DND-41 (cell line): ENCODE results near the gene PRELID2.

ENCODE experiments used
- ATAC-seq: fragments of 200-7000 bp; cut with Tn5 transposase; 3 replicates; pipeline ENCODE4 v1.9.1; 2021; ENCODE audit warnings: low read depth; ENCODE audit not compliant: insufficient read depth
- DNase-seq: peaks from one replicate; pipeline ENCODE4 v3.0.0-alpha.2; 2020
- H2AFZ ChIP-seq: 2 replicates; pipeline ENCODE4 v1.6.0; 2012; ENCODE audit warnings: low read depth, low read length
- H3K27ac ChIP-seq: 2 replicates; pipeline ENCODE4 v1.5.1; 2012; ENCODE audit warnings: low read length, inconsistent platforms
- H3K27me3 ChIP-seq: fragments of 200-600 bp; sonication (generic); 2 replicates; pipeline ENCODE4 v1.6.0; 2012; ENCODE audit warnings: low read length, mild to moderate bottlenecking, inconsistent platforms; ENCODE audit not compliant: insufficient read depth, poor library complexity
- H3K36me3 ChIP-seq: 2 replicates; pipeline ENCODE4 v1.5.1; 2012; ENCODE audit warnings: low read length, inconsistent platforms; ENCODE audit not compliant: insufficient read depth
- H3K4me1 ChIP-seq: 2 replicates; pipeline ENCODE4 v1.5.1; 2012; ENCODE audit warnings: mild to moderate bottlenecking, low read length; ENCODE audit not compliant: insufficient read depth
- H3K4me2 ChIP-seq: 2 replicates; pipeline ENCODE4 v1.6.0; 2012; ENCODE audit warnings: mild to moderate bottlenecking, moderate library complexity, low read length, inconsistent platforms; ENCODE audit not compliant: insufficient read depth
- H3K4me3 ChIP-seq, 2 experiments: fragments of 200-600 bp in 1 of 2; shearing (Covaris generic) in 1 of 2; 2 replicates each; pipeline ENCODE4 v1.5.1; 2012 to 2016; ENCODE audit warnings: inconsistent platforms in 2 of 2, low read length in 2 of 2, mild to moderate bottlenecking in 2 of 2, low read depth in 1 of 2, moderate library complexity in 1 of 2
- H3K79me2 ChIP-seq: 2 replicates; pipeline ENCODE4 v1.6.0; 2012; ENCODE audit warnings: low read length, inconsistent platforms; ENCODE audit not compliant: insufficient read depth
- H3K9ac ChIP-seq: 2 replicates; pipeline ENCODE4 v1.6.0; 2012; ENCODE audit warnings: low read depth, mild to moderate bottlenecking, inconsistent platforms, low read length, moderate library complexity
- H3K9me3 ChIP-seq: 2 replicates; pipeline ENCODE4 v1.5.1; 2012; ENCODE audit warnings: low read length, moderate library complexity, mild to moderate bottlenecking, inconsistent platforms; ENCODE audit not compliant: insufficient read depth, severe bottlenecking
- H4K20me1 ChIP-seq: 2 replicates; pipeline ENCODE4 v1.6.0; 2012; ENCODE audit warnings: low read length; ENCODE audit not compliant: insufficient read depth
- EZH2 ChIP-seq: IDR thresholded peaks from 3 replicates; pipeline ENCODE4 v1.6.1; 2012; ENCODE audit warnings: borderline replicate concordance, low read depth, mild to moderate bottlenecking, moderate library complexity, low read length, inconsistent platforms; ENCODE audit not compliant: severe bottlenecking
- TF ChIP-seq, protein P1 (sequence below): IDR thresholded peaks from 2 replicates; pipeline ENCODE4 v1.5.1; 2012; ENCODE audit warnings: borderline replicate concordance, low read length, moderate library complexity, mild to moderate bottlenecking; ENCODE audit not compliant: poor library complexity, severe bottlenecking; ENCODE audit errors: extremely low read depth

Gene PRELID2

DNA sequence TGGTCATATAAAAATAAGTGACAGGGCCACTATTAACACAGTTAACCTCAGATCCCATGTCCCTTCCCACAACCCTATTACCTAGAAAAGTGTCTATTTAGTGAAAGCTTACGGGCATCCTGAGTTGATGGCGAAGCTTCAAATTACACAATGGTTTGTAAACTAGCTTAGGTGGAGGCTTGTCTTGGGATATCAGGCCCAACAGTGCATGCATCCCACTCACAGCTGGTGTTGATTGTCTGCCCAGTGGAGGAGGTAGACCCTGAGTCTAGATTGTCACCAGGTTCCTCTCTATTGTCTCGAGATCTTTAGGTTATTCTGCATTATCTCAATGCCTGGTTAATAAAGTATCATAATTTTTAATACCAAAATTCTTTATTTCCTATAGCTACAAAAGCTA lies 30.4 kb downstream of the PRELID2 start:
- no peaks in the 10 kb centered on the region for H3K4me1 ChIP-seq
- no peaks in the 10 kb centered on the region for H4K20me1 ChIP-seq
- H3K4me2 ChIP-seq: no peak overlapping the region
- no peaks in the 10 kb centered on the region for H3K79me2 ChIP-seq
- no peak overlapping the region for H3K27ac ChIP-seq
- H3K9ac ChIP-seq: no peak overlapping the region
- no peaks in the 10 kb centered on the region for H3K9me3 ChIP-seq
- DNase-seq (no peak), ATAC-seq (no peak)
- H3K27me3 ChIP-seq: no peaks in the 10 kb centered on the region
- TF ChIP-seq, protein P1, sequence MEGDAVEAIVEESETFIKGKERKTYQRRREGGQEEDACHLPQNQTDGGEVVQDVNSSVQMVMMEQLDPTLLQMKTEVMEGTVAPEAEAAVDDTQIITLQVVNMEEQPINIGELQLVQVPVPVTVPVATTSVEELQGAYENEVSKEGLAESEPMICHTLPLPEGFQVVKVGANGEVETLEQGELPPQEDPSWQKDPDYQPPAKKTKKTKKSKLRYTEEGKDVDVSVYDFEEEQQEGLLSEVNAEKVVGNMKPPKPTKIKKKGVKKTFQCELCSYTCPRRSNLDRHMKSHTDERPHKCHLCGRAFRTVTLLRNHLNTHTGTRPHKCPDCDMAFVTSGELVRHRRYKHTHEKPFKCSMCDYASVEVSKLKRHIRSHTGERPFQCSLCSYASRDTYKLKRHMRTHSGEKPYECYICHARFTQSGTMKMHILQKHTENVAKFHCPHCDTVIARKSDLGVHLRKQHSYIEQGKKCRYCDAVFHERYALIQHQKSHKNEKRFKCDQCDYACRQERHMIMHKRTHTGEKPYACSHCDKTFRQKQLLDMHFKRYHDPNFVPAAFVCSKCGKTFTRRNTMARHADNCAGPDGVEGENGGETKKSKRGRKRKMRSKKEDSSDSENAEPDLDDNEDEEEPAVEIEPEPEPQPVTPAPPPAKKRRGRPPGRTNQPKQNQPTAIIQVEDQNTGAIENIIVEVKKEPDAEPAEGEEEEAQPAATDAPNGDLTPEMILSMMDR: no peak
- TF ChIP-seq EZH2: no peak
- no peak overlapping the region for H3K4me3 ChIP-seq
- no peaks in the 10 kb centered on the region for H3K36me3 ChIP-seq
- no peak overlapping the region for H2AFZ ChIP-seq

DNA sequence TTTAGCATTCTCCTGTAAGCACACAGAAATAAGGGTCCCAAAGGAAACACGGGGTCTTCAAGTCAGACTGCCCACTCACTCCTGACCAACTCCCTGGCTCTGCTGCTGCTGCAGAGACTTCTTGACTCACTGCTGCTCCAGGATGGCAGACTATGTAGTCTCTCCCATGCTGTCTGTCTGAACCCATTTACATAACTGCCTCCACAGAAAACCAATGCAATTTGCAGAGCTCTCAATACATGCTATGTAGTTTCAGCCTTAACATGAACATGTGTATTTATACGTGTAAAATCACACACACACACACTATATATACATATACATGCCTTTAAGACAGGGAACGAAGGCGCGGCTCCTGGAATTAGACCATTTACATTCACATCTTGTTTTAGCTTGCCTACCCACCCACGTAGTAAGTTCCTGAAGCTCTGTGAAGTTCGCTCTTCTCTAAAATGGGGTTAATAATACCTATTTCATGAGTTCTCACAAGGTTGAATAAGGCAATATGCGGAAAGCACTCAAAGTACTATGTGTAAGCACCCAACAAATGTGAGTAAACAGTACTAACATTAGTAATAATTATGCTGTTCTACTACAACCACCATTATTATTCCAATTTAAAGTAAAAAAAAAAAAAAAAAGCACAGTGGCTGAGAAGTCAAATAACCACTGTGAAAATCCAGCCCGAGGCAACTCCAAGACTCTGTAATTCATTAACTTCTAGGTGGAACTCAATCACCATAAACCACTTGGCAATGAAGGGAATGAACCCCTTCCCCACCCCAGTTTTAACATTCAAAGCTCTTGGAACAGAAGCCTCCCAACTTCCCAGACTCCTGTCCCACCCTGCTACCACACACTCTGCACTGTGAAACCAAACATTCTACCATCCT lies 31.8 kb downstream of the PRELID2 start:
- H3K27me3 ChIP-seq: no peaks in the 10 kb centered on the region
- no peaks in the 10 kb centered on the region for H3K79me2 ChIP-seq
- no peak overlapping the region for H2AFZ ChIP-seq
- no peak overlapping the region for H3K27ac ChIP-seq
- ATAC-seq: no peak
- DNase-seq: no peak
- no peaks in the 10 kb centered on the region for H3K9me3 ChIP-seq
- H3K4me3 ChIP-seq: no peak overlapping the region
- H3K4me1 ChIP-seq: no peaks in the 10 kb centered on the region
- H3K9ac ChIP-seq: no peak overlapping the region
- H3K36me3 ChIP-seq: no peaks in the 10 kb centered on the region
- no peak overlapping the region for H3K4me2 ChIP-seq
- TF ChIP-seq, protein P1: no peak
- H4K20me1 ChIP-seq: no peaks in the 10 kb centered on the region

GRCh38 chr5:145801195-145801594 lies 33.9 kb downstream of the PRELID2 start:
- H3K4me1 ChIP-seq: no peaks in the 10 kb centered on the region
- H3K36me3 ChIP-seq: no peaks in the 10 kb centered on the region
- H3K9ac ChIP-seq: no peak overlapping the region
- DNase-seq: no peak
- no peaks in the 10 kb centered on the region for H3K27me3 ChIP-seq
- no peaks in the 10 kb centered on the region for H3K79me2 ChIP-seq
- ATAC-seq: no peak
- no peak overlapping the region for H3K4me3 ChIP-seq
- H2AFZ ChIP-seq: no peak overlapping the region
- no peak overlapping the region for H3K4me2 ChIP-seq
- no peaks in the 10 kb centered on the region for H3K9me3 ChIP-seq
- H4K20me1 ChIP-seq: no peaks in the 10 kb centered on the region
- no peak overlapping the region for H3K27ac ChIP-seq
- TF ChIP-seq, protein P1: no peak
- TF ChIP-seq EZH2: no peak
